ENCODE data around the gene SYNE2. TPM values are rescaled to one million over a fixed set of nuclear protein-coding genes. Genes with fewer than 3 reads are reported as not detected.

SYNE2 gene
- total RNA-seq, 1 experiment from 2014 or later: 25.9 TPM

GRCh38 chr14:63909984-63910383 is 57.2 kb downstream of the SYNE2 start:
- Histone ChIP-seq H3K4me1 (ENCODE audit: low read length) (no peaks in the 10 kb centered on the region), H3K79me2 (ENCODE audit: low read length) (no peaks in the 10 kb centered on the region), H3K4me2 (ENCODE audit: low read depth, low read length, poor library complexity, severe bottlenecking) (no peak overlapping the region), H3K27me3 (ENCODE audit: low read length) (no peaks in the 10 kb centered on the region), H2AFZ (ENCODE audit: low read length) (no peak overlapping the region), H3K4me3 (ENCODE audit: low read length) (no peak overlapping the region), H3K36me3 (ENCODE audit: insufficient read depth, low read length) (no peaks in the 10 kb centered on the region), H3K27ac (ENCODE audit: low read length) (no peak overlapping the region), H3K9ac (ENCODE audit: low read length) (no peak overlapping the region), H3K9me2 (replicated peaks; ENCODE audit: insufficient read depth, low read length) (no peaks in the 10 kb centered on the region), H3K9me3 (ENCODE audit: low read length) (no peaks in the 10 kb centered on the region), H4K20me1 (ENCODE audit: insufficient read depth, low read depth, low read length) (no peaks in the 10 kb centered on the region)
- no peak for DNase-seq

DNA sequence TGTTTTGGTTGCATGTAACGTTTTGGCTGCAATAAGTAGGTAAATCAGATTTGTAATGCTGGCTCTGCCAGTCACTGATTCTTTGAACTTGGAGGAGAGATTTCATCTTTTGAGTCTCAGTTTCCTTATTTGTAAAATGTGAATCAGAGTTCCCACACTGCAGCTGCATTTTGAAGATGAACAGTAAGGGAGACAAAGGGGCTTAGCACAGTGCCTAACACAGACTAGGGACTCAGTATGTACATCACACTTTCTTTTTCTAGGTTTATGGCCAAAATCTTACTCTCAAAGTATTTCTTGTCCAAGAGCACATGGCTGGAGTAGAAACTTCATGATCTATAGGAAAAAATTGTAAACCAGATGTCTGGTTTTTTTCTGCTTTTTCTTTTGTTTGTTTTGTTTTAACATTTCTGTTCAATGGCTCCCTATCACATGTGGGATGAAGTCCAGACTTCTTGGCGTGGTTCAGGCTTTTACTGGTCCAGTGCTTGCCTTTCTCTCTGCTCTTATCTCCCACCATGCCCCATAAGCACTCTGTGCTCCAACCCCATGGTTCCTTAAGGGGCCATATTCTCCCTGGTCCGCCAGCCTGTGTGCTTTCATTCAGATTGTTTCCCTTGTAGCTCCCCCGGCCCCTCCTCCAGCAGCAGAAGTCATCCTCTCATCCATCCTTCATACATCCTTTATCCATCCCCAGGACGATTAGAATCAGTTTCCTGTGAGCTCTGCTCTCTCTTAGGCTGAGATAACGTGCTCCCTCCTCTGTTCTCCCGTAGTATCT is 58.0 kb downstream of the SYNE2 start:
- Histone ChIP-seq H3K4me1 (ENCODE audit: low read length) (no peaks in the 10 kb centered on the region), H3K36me3 (ENCODE audit: insufficient read depth, low read length) (no peaks in the 10 kb centered on the region), H3K27ac (ENCODE audit: low read length) (no peak overlapping the region), H3K9me3 (ENCODE audit: low read length) (no peaks in the 10 kb centered on the region), H3K27me3 (ENCODE audit: low read length) (no peaks in the 10 kb centered on the region), H3K9me2 (replicated peaks; ENCODE audit: insufficient read depth, low read length) (no peaks in the 10 kb centered on the region), H2AFZ (ENCODE audit: low read length) (no peak overlapping the region), H3K4me3 (ENCODE audit: low read length) (no peak overlapping the region), H3K4me2 (ENCODE audit: low read depth, low read length, poor library complexity, severe bottlenecking) (no peak overlapping the region), H3K79me2 (ENCODE audit: low read length) (no peaks in the 10 kb centered on the region), H4K20me1 (ENCODE audit: insufficient read depth, low read depth, low read length) (no peaks in the 10 kb centered on the region), H3K9ac (ENCODE audit: low read length) (no peak overlapping the region)
- DNase-seq: no peak

GRCh38 chr14:63911404-63911803 is 58.6 kb downstream of the SYNE2 start:
- no peak overlapping the region for H3K4me3 ChIP-seq (ENCODE audit: low read length)
- H3K9me3 ChIP-seq (ENCODE audit: low read length): no peaks in the 10 kb centered on the region
- H3K79me2 ChIP-seq (ENCODE audit: low read length): no peaks in the 10 kb centered on the region
- no peak overlapping the region for H3K9ac ChIP-seq (ENCODE audit: low read length)
- H3K4me2 ChIP-seq (ENCODE audit: low read depth, low read length, poor library complexity, severe bottlenecking): no peak overlapping the region
- no peaks in the 10 kb centered on the region for H3K36me3 ChIP-seq (ENCODE audit: insufficient read depth, low read length)
- H3K4me1 ChIP-seq (ENCODE audit: low read length): no peaks in the 10 kb centered on the region
- H3K27ac ChIP-seq (ENCODE audit: low read length): no peak overlapping the region
- H4K20me1 ChIP-seq (ENCODE audit: insufficient read depth, low read depth, low read length): no peaks in the 10 kb centered on the region
- no peaks in the 10 kb centered on the region for H3K27me3 ChIP-seq (ENCODE audit: low read length)
- H3K9me2 ChIP-seq (replicated peaks; ENCODE audit: insufficient read depth, low read length): no peaks in the 10 kb centered on the region
- no peak for DNase-seq
- H2AFZ ChIP-seq (ENCODE audit: low read length): no peak overlapping the region

DNA sequence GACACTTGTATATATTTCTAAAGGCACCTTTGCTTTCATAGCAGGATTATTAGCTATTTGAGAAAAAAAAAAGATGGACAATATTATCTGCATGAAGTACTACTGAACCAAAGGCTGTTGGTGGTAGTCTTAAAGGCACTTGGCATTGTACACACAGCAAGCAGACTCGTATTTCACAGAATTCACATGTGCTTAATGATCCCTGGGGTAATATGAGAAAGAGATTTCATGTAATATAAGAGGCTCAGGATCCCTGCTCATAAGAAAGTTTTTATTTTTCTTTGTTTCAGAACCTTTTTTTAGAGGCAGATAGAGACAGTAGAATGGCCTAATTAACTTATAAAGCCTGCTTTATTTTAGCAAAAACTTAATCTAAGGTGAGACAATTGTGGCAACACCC is 59.5 kb downstream of the SYNE2 start:
- Histone ChIP-seq H3K27me3 (ENCODE audit: low read length) (no peaks in the 10 kb centered on the region), H3K36me3 (ENCODE audit: insufficient read depth, low read length) (no peaks in the 10 kb centered on the region)

DNA sequence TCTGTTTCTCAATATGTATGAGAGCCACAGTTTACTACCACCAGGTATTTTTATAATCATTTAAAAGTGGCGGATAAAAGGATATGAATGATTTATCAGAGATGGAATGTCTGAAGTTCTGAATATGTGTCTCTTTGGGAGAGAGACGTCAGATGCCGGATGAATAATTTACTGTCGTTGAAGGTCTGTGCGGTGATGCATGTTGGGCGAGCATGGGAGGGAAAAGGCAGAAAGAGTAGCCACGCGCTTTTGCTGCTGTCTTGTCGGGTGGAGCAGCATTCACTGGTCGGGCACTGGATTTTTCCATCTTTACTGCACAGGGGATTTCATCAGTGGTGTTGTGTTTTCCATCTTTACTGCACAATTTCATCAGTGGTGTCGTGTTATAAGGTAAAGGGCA is 65.6 kb downstream of the SYNE2 start:
- H3K4me2 ChIP-seq (ENCODE audit: low read depth, low read length, poor library complexity, severe bottlenecking): no peak overlapping the region
- no peak overlapping the region for H2AFZ ChIP-seq (ENCODE audit: low read length)
- H3K27me3 ChIP-seq (ENCODE audit: low read length): no peaks in the 10 kb centered on the region
- no peaks in the 10 kb centered on the region for H4K20me1 ChIP-seq (ENCODE audit: insufficient read depth, low read depth, low read length)
- no peak overlapping the region for H3K27ac ChIP-seq (ENCODE audit: low read length)
- H3K4me1 ChIP-seq (ENCODE audit: low read length): no peaks in the 10 kb centered on the region
- H3K9me2 ChIP-seq (replicated peaks; ENCODE audit: insufficient read depth, low read length): no peaks in the 10 kb centered on the region
- no peak overlapping the region for H3K4me3 ChIP-seq (ENCODE audit: low read length)
- H3K79me2 ChIP-seq (ENCODE audit: low read length): no peaks in the 10 kb centered on the region
- no peaks in the 10 kb centered on the region for H3K9me3 ChIP-seq (ENCODE audit: low read length)
- H3K9ac ChIP-seq (ENCODE audit: low read length): no peak overlapping the region
- no peak for DNase-seq
- H3K36me3 ChIP-seq (ENCODE audit: insufficient read depth, low read length): no peaks in the 10 kb centered on the region

More for the DNA sequence above, 59.5 kb downstream of the SYNE2 start:
- no peak overlapping the region for H2AFZ ChIP-seq (ENCODE audit: low read length)
- DNase-seq: no peak
- H3K4me1 ChIP-seq (ENCODE audit: low read length): no peaks in the 10 kb centered on the region
- H3K4me2 ChIP-seq (ENCODE audit: low read depth, low read length, poor library complexity, severe bottlenecking): no peak overlapping the region
- no peaks in the 10 kb centered on the region for H4K20me1 ChIP-seq (ENCODE audit: insufficient read depth, low read depth, low read length)
- H3K79me2 ChIP-seq (ENCODE audit: low read length): no peaks in the 10 kb centered on the region
- H3K9me3 ChIP-seq (ENCODE audit: low read length): no peaks in the 10 kb centered on the region
- no peak overlapping the region for H3K4me3 ChIP-seq (ENCODE audit: low read length)
- H3K9ac ChIP-seq (ENCODE audit: low read length): no peak overlapping the region
- H3K9me2 ChIP-seq (replicated peaks; ENCODE audit: insufficient read depth, low read length): no peaks in the 10 kb centered on the region
- no peak overlapping the region for H3K27ac ChIP-seq (ENCODE audit: low read length)

GRCh38 chr14:63922696-63923421 is 70.1 kb downstream of the SYNE2 start:
- Histone ChIP-seq H3K27ac (ENCODE audit: low read length) (no peak overlapping the region), H3K36me3 (ENCODE audit: insufficient read depth, low read length) (no peaks in the 10 kb centered on the region), H3K4me2 (ENCODE audit: low read depth, low read length, poor library complexity, severe bottlenecking) (no peak overlapping the region), H2AFZ (ENCODE audit: low read length) (no peak overlapping the region), H3K27me3 (ENCODE audit: low read length) (no peaks in the 10 kb centered on the region), H4K20me1 (ENCODE audit: insufficient read depth, low read depth, low read length) (no peaks in the 10 kb centered on the region), H3K79me2 (ENCODE audit: low read length) (no peaks in the 10 kb centered on the region), H3K9ac (ENCODE audit: low read length) (no peak overlapping the region), H3K4me3 (ENCODE audit: low read length) (no peak overlapping the region), H3K4me1 (ENCODE audit: low read length) (no peaks in the 10 kb centered on the region), H3K9me2 (replicated peaks; ENCODE audit: insufficient read depth, low read length) (no peaks in the 10 kb centered on the region), H3K9me3 (ENCODE audit: low read length) (no peaks in the 10 kb centered on the region; the same call in 1 of the 2 replicates)
- DNase-seq: no peak

DNA sequence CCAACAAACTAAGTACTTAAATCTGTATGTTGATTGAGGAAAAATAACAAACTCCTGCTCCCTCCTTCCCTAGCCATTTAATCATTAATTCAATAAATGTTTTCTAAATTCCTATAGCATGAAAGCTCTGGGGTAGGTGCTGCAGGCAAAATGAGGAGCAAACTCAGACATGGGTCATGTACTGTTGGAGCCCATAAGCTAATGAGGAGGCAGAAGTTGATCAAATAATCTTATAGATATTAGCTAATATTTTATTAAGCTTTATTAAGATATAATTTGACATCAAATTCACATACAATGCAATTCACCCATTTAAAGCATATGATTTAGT is 70.6 kb downstream of the SYNE2 start:
- H2AFZ ChIP-seq (ENCODE audit: low read length): no peak overlapping the region
- H3K4me3 ChIP-seq (ENCODE audit: low read length): no peak overlapping the region
- H3K4me1 ChIP-seq (ENCODE audit: low read length): no peaks in the 10 kb centered on the region
- no peaks in the 10 kb centered on the region for H3K27me3 ChIP-seq (ENCODE audit: low read length)
- DNase-seq: no peak
- no peak overlapping the region for H3K9ac ChIP-seq (ENCODE audit: low read length)
- no peak overlapping the region for H3K27ac ChIP-seq (ENCODE audit: low read length)
- no peak overlapping the region for H3K4me2 ChIP-seq (ENCODE audit: low read depth, low read length, poor library complexity, severe bottlenecking)
- H3K79me2 ChIP-seq (ENCODE audit: low read length): no peaks in the 10 kb centered on the region
- H3K36me3 ChIP-seq (ENCODE audit: insufficient read depth, low read length): no peaks in the 10 kb centered on the region
- no peaks in the 10 kb centered on the region for H3K9me2 ChIP-seq (replicated peaks; ENCODE audit: insufficient read depth, low read length)
- H3K9me3 ChIP-seq (ENCODE audit: low read length): no peaks in the 10 kb centered on the region; the same call in 1 of the 2 replicates
- no peaks in the 10 kb centered on the region for H4K20me1 ChIP-seq (ENCODE audit: insufficient read depth, low read depth, low read length)

DNA sequence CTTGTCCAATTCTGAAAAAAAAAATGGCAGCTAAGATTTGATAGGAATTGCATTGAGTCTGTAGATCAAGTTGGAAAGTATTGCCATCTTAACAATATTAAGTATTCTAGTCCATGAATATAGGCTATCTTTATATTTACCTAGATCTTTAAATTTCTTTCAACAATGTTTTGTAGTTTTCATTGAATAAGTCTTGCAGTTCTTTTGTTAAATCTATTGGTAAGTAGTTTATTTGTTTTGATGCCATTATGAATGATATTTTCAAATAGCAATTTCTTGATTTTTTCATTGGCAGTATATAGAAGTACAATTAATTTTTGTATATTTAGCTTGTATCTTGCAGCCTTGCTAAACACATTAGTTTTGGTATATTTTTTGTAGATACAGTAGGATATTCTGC is 71.6 kb downstream of the SYNE2 start:
- no peak overlapping the region for H2AFZ ChIP-seq (ENCODE audit: low read length)
- H3K4me2 ChIP-seq (ENCODE audit: low read depth, low read length, poor library complexity, severe bottlenecking): no peak overlapping the region
- DNase-seq: no peak
- no peaks in the 10 kb centered on the region for H3K36me3 ChIP-seq (ENCODE audit: insufficient read depth, low read length)
- H3K9me3 ChIP-seq (ENCODE audit: low read length): no peaks in the 10 kb centered on the region; the same call in 1 of the 2 replicates
- no peaks in the 10 kb centered on the region for H4K20me1 ChIP-seq (ENCODE audit: insufficient read depth, low read depth, low read length)
- no peaks in the 10 kb centered on the region for H3K9me2 ChIP-seq (replicated peaks; ENCODE audit: insufficient read depth, low read length)
- H3K79me2 ChIP-seq (ENCODE audit: low read length): no peaks in the 10 kb centered on the region
- no peak overlapping the region for H3K4me3 ChIP-seq (ENCODE audit: low read length)
- H3K27ac ChIP-seq (ENCODE audit: low read length): no peak overlapping the region
- no peaks in the 10 kb centered on the region for H3K4me1 ChIP-seq (ENCODE audit: low read length)
- H3K27me3 ChIP-seq (ENCODE audit: low read length): no peaks in the 10 kb centered on the region
- no peak overlapping the region for H3K9ac ChIP-seq (ENCODE audit: low read length)
